GM21619 (cell line): ENCODE results near the gene PRELP.
"Not testable (repeated sequence)": the region's sequence is repeated elsewhere in the genome, so short reads cannot be mapped to it uniquely, and the experiment has no call there.

Experiments
- ATAC-seq: cut with Tn5 transposase; IDR thresholded peaks from one replicate; pipeline ENCODE4 v1.9.1; 2021; ENCODE audit not compliant: unreplicated experiment

PRELP gene

GRCh38 chr1:203504400-203505250, 29.0 kb downstream of the PRELP start:
- no peak for ATAC-seq

- ATAC-seq = no peak
These were observed 30.1 kb downstream of the PRELP start for GRCh38 chr1:203505526-203506204.

GRCh38 chr1:203506858-203507626, 31.4 kb downstream of the PRELP start:
- no peak for ATAC-seq

GRCh38 chr1:203507759-203508158, 32.2 kb downstream of the PRELP start:
- no peak for ATAC-seq

- ATAC-seq = no peak
These were observed 33.0 kb downstream of the PRELP start for GRCh38 chr1:203508463-203509073.

GRCh38 chr1:203509135-203509534, 33.5 kb downstream of the PRELP start:
- ATAC-seq = no peak

- no peak for ATAC-seq
These were observed 35.9 kb downstream of the PRELP start for GRCh38 chr1:203511513-203511912.

GRCh38 chr1:203511930-203512329, 36.3 kb downstream of the PRELP start:
- ATAC-seq = no peak

GRCh38 chr1:203512517-203512847, 36.9 kb downstream of the PRELP start:
- no peak for ATAC-seq

GRCh38 chr1:203512848-203513584, 37.4 kb downstream of the PRELP start:
- no peak for ATAC-seq

- no peak for ATAC-seq
These were observed 38.0 kb downstream of the PRELP start for GRCh38 chr1:203513585-203514031.

- ATAC-seq = no peak
These were observed 40.6 kb downstream of the PRELP start for GRCh38 chr1:203516184-203516583.

GRCh38 chr1:203516906-203517305, 41.3 kb downstream of the PRELP start:
- ATAC-seq = no peak

GRCh38 chr1:203517426-203518110, 42.0 kb downstream of the PRELP start:
- no peak for ATAC-seq

GRCh38 chr1:203518139-203518538, 42.5 kb downstream of the PRELP start:
- ATAC-seq = not testable (repeated sequence)

GRCh38 chr1:203518541-203518940, 42.9 kb downstream of the PRELP start:
- ATAC-seq = no peak

GRCh38 chr1:203519053-203519840, 43.6 kb downstream of the PRELP start:
- ATAC-seq = no peak

- no peak for ATAC-seq
These were observed 44.3 kb downstream of the PRELP start for GRCh38 chr1:203519896-203520295.

- ATAC-seq = no peak
These were observed 44.7 kb downstream of the PRELP start for GRCh38 chr1:203520315-203520714.
